Measurements from ENCODE around the gene KITLG.

GRCh38 chr12:88595697-88596096 lies 15.4 kb upstream of the KITLG start:
- TF ChIP-seq, protein P1, sequence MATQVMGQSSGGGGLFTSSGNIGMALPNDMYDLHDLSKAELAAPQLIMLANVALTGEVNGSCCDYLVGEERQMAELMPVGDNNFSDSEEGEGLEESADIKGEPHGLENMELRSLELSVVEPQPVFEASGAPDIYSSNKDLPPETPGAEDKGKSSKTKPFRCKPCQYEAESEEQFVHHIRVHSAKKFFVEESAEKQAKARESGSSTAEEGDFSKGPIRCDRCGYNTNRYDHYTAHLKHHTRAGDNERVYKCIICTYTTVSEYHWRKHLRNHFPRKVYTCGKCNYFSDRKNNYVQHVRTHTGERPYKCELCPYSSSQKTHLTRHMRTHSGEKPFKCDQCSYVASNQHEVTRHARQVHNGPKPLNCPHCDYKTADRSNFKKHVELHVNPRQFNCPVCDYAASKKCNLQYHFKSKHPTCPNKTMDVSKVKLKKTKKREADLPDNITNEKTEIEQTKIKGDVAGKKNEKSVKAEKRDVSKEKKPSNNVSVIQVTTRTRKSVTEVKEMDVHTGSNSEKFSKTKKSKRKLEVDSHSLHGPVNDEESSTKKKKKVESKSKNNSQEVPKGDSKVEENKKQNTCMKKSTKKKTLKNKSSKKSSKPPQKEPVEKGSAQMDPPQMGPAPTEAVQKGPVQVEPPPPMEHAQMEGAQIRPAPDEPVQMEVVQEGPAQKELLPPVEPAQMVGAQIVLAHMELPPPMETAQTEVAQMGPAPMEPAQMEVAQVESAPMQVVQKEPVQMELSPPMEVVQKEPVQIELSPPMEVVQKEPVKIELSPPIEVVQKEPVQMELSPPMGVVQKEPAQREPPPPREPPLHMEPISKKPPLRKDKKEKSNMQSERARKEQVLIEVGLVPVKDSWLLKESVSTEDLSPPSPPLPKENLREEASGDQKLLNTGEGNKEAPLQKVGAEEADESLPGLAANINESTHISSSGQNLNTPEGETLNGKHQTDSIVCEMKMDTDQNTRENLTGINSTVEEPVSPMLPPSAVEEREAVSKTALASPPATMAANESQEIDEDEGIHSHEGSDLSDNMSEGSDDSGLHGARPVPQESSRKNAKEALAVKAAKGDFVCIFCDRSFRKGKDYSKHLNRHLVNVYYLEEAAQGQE (IDR thresholded peaks at IDR 0.05; ENCODE audit: unreplicated experiment) = no peak
- no peak for TF ChIP-seq CTCF (conservative IDR thresholded peaks at IDR 0.05; ENCODE audit: low read depth in 2 of 2)
- no peak for TF ChIP-seq POLR2AphosphoS5 (IDR thresholded peaks at IDR 0.05; ENCODE audit: low read depth)

All from GM23338 (cell line).